Stimulated activated CD8-positive, alpha-beta memory T cell treated with anti-CD3 and anti-CD28 coated beads, Interleukin-7, amount 100 ng/mL, for 24 hours (primary cell): ENCODE data around the gene FAM199X.

Experiments used
- DNase-seq: peaks from one replicate; pipeline ENCODE4 v3.0.0-alpha.2; 2020; ENCODE audit warnings: low read depth

The FAM199X gene

DNA sequence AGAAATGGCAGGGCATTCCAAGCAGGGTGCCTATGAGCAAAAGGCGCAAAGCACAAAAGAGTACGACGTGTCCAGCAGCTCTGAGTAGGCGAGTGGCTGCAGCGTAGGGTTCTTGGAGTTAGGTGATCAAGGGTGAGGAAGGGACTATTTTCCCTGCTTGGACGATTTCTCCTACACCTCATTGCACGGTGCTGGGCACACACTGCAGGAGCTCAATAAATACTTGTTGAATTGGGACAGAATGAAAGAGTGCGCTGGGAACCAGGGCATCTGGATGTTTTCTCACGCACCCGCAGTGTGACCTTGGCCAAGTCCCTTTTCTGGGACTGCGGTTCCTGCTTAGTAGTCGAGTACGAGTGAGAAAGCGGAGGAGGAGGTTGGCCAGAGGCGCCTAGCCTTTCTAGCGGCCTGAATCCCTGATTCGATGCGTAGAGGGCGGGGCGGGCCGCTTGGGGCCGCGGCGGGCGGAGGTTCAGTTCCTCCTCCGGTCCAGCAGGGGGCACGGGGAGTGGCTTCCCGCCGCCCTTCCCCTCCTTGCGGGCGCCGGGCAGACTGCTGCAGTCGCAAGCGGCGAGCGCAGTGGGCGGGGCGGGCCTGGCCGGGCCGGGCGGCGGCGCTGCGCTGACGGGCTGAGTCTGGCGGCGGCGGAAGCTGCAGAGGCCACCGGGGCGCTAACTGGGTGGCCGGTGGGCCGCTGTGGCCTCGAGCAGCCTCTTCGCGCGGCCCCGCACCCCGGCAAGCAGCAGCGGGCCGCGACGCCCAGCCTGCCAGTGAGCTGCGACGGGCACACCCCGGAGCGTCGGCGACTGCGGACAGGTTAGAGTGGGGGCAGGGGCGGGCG is at the start of gene FAM199X:
TSS of gene FAM199X (plus strand) at position 560 of the 841 bp plus-strand sequence. CDS start 333 bp downstream, outside the sequence.
- peak; percentile 51 for DNase-seq

DNA sequence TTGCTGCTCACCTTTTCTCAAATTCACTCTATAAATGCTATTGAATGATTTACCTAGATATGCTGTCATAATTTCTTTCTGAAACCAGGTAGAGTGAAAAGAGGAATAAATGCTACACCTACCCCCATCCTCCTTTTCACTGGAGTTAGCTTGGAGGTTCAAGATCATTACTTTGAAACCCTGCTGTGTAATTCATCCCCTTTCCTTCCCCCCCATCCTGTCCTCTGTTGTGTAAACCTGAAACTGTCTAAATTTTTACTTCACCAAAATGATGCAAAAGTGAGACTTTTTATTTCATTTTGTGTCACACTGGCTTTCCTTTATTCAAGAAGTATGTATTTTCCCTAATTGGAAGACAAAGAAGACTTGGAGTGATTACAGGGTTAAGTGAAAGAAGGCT is 48.5 kb upstream of the FAM199X start:
- DNase-seq = no peak

DNA sequence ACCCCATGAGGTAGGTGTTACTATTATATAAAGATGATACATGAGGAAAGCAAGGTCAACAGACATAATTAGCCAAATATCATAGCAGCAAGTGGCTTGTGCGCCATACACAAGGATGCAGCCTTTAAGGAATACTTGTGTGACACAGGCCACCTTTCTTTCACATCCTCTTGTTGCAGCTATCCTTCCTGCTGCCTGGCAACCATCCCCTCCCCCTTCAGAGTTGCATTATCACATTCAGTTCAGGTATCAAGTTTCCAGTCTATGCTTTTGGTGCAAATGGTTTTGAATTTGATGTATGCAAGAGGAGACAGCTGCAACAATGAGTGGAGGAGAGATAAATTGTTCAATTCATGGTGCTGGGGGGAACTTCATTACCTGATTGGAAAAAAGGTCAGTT is 47.5 kb upstream of the FAM199X start:
- no peak for DNase-seq

DNA sequence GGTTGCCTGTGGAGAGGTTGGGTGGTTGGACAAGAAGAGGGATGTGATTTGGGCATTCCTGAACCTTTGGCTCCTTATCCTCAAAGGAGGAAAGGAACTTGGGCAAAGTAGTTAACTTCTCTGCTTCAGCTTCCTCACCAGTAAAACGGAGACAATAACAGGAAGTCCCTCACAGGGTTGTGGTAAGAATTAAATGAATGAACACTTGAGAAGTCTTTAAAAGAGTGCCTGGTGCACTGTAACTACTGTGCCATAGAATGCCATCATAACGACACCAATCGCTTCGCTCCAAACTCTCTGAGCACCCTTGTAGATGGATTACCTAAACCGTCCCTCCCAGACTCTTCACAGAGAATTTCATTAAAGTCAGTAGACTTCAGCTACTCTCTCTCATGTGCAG is 43.4 kb upstream of the FAM199X start:
- DNase-seq = no peak

DNA sequence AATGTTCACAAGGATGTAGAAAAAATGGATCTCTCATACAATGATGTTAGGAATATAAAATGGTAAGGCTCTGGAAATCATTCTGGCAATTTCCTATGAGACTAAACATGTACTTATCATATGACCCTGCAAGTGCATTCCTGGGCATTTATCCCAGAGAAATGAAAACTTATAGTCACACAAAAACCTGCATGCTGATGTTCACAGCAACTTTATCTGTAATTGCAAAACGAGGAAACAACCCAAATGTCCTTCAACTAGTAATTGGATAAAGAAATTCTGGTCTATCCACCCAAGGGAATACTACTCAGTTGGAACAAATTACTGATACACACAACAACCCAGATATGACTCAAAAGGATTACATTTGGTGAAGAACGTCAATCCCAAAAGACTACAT is 39.4 kb upstream of the FAM199X start:
- DNase-seq = no peak

DNA sequence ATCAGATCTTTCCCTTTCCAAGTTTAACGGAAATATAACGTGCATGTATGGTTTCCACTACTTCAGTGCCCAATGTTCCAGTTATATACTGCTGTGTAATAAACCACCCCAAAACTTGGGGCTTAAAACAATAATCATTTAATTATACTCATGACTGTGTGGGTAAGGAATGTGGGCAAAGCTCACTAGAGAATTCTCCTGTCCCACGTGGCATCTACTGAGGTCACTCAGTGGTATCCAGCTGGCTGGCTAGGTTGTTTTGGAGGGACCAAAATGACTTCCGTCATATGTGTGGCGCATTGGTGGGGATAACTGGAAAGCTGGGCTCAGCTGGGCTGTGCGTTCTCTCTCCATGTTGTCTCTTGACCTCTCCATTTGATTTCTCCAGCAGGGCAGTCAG is 35.4 kb upstream of the FAM199X start:
- no peak for DNase-seq

DNA sequence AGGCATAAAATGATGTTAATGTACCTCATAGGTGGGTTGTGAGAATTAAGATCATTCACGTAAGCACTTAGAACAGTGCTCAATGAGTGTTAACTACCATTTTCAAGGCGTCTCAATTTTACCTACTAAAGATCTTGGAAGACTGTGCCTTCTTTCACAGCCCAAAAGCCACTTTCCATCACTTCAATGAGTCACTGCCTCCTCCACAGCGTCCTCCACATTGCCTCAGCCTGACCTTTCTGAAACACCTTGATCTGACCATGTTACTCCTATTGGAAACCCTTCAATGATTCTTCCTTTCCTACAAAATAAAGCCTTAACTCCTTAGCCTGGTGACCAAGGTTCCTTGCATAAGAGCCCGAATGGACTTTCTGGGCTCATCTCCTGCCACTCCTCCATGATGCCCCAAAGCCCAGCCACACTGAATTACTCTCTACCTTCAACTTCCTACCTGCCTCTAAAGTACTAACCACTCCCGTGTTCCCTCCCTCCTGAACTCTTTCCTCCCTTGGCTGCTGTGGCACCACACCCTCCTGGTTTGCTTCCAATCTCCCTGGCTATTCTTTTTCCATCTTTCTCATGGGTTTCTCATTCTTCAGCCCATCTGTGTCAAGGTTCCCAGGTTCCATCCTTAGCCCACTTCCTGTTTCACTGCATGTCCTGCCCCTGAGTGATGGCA is 31.5 kb upstream of the FAM199X start:
- DNase-seq = no peak

DNA sequence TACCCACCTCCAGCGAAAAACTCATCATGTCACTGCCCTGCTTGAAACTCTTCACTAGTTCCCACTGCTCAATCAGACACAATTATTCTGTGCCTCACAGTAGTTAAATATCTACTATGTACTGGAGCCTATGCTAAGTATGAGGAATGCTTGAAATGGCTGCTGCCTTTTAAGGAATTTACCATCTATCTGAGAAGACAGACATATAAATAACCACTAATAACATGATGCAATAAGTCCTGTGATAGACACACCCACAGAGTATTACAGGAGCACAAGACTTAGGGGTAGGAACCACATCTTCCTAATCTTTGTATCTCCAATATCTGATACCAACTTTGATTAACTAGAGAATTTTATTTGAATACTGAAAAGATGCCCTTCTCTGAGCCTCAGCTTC is 30.6 kb upstream of the FAM199X start:
- DNase-seq = no peak

DNA sequence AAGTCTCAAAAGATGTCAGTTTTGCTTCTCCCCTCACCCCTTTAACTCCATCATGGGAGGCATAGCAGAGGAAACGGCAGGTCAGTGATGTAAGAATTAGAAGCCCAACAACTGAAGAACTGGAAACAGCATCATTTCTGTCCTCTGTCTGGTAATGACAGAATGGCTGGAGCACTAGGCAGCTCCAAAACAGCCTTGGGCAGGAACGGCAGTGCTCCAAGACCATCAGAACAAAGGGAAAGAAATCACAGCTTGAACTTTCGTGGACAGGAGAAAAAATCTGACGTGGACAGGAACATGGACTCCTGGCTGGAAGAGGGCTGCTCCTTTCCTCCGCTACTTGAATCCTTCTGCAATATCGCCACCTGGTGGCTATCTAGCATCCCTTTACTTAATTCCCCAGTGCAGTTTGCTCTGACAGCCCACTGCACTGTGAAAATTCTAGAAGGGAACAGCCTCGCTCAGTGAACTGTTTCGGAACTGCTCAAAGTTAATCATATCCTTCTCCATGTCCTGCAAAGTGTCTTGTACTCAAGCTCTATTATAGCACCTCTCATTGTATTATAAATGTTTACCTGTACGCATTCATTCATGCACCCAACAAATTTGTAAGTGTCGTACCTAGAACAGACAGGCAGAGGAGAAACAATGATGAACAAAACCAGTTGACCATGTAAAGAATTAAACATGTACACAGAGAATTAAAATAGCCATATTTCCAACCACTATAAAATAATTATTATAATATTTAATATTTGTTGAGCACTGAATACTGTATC is 29.8 kb upstream of the FAM199X start:
- no peak for DNase-seq

DNA sequence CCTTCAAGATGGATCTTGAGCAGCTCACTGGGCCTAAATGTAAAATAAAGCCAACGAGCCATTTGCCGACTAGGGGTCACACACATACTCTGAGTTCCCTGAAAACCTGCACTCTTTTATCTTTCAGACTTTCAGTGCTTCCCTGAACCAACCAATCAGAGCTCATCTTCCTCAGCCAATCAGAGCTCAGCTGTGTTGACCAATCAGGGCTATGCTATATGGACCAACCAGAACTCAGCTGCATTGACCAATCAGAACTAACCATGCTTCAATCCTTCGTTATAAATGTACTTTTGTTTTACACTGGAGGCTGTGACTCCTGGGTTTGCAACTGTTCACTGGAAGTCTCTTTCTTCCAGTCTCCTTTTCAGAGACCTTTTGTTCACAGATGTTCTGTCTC is 28.8 kb upstream of the FAM199X start:
- DNase-seq = no peak

DNA sequence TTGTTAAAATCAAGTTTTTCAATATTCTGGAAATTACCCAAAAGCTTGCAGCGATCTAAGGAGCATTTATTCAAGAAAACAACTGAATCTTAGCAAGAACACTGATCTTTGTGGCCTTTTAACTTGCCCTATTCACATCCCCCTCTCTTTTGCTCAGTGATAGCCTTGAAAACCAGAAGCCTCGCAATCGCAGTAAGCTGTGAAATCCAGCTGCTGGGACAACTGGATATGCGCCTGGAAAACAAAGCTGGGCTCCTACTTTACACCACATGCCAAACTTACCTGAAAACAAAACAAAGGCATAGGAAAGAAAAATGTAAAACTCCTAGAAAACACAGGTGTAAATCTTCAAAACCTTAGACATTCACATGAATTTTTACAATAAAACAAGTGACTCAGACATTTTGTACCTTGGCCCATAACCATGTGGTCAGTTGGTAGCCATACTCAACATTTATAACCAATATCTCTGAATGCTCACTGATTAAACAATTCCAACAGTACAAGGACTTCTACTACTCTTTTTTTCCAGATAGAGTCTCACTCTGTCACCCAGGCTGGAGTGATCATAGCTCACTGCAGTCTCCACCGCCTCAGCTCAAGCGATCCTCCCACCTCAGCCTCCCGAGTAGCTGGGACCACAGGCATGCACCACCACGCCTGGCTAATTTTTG is 25.0 kb upstream of the FAM199X start:
- no peak for DNase-seq

DNA sequence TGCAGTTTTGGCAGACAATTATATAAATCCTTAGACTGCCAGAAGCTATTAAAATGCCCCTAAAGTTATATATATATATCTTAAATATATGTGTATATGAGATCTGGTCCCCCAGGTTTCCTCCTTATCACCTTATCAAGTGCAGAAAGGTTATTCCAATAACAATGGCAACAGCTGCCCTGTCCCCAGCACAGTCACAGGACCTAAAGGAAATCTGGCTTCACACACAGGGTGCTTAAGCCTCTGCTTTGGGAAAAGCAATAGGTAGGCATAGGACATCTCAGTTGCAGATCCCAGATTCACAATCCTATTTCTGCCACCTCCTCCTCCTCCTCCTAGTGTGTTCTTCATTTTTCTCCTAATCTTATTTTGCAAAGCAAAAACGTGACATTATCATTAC is 15.2 kb upstream of the FAM199X start:
- DNase-seq = no peak

DNA sequence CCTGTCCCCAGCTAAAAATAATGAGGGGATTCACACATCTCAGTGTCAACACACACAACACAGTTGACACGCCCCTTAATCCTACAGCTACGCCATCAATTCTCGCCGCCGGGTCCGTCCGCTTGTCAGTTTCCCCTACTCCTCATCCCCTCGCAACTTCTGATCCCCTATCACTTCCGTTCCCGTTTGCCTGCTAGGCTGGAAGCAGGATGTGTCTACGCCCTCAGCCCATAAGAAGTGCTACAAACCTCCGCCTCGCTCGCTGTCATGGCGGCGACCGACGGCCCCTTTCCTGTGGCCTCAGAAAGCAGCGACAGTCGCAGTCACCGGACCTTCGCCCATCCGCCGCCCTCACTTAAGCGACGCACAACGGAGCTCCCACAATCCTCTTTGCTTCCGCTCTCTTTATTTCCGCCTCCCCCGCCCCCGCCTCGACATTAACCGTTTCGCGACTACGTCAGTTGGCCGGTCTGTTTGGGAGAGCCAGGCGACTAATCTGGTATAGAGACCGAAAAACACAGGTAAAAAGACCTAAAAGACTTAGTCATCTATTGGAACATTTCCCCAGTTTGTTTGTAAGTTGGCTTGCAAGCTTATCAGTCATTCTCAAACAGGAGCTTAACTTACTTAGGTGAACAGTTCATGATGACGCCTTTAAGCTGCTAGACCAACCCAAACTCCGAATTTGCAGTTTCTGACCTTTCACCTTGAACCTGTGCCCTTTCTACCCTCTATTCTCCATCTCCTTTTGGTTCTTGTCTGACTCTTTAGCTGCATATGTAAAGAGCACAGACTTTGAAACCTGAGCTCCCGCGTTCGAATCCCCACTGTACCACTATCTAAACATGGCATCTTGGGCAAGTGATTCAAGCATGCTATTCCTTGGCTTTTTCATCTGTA is 9.4 kb upstream of the FAM199X start, which contains the start of gene SLC25A53:
TSS of gene SLC25A53 (minus strand) at position 380 of the 900 bp plus-strand sequence. CDS start 51,752 bp downstream, outside the sequence.
- DNase-seq = peak; percentile 44

DNA sequence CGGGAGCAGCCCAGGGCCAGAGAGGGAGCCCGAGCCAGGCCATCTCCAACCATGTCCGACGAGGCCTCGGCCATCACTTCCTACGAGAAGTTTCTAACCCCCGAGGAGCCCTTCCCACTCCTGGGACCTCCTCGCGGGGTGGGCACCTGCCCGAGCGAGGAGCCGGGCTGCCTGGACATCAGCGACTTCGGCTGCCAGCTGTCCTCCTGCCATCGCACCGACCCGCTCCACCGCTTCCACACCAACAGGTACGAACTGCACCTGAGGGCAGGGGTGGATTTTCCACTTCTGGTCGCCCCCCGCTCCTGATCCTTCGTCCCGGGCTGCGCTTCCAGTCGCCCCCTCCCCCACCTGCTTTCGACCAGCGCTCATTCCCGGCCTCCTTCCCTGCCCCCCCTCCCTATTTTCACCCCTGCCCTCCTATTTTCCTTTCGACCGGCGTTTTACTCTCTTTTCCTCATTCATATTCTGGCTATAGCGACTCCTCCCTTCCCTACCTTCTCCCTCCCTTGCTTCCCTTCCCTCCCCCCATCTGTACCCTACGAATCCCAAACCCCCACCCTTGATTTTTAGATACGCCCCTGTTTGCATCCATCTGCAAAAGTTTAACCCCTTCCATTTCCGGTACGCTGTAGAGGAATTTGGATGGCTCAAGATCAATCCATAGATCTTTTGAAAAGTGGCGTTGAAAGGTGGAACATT is 633 bp downstream of the FAM199X start:
- DNase-seq = no peak

DNA sequence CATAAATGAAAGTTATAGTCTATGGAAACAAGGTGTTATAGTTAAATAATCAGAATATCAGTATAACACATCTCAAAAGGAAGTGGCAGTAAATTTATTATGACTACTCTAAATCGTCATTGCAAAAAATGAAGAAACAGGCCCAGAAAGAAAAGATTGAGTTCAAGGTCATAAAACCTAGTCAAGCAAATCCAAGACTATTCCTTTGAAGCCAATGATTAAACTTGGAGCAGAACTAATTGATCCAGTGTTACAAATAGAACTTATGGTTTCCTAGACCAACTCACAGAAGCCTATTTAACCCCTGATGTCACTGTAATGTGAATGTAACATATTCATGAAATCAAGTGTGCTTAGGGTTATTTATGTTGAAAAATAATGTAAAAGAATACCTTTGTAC is 1.9 kb downstream of the FAM199X start:
- DNase-seq = no peak

DNA sequence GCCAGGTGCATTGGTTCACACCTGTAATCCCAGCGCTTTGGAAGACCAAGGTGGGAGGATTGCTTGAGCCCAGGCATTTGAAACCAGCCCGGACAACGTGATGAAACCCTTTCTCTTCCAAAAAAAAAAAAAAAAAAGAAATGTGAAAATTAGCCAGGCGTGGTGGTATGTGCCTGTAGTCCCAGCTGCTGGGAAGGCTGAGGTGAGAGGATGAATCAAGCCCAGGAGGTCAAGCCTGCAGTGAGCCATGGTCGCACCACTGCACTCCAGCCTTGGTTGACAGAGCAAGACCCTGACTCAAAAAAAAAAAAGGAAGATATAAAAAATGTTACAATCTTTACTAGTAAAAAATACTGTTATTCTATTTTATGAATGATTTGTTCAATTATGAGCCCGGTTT is 5.9 kb downstream of the FAM199X start:
- no peak for DNase-seq

DNA sequence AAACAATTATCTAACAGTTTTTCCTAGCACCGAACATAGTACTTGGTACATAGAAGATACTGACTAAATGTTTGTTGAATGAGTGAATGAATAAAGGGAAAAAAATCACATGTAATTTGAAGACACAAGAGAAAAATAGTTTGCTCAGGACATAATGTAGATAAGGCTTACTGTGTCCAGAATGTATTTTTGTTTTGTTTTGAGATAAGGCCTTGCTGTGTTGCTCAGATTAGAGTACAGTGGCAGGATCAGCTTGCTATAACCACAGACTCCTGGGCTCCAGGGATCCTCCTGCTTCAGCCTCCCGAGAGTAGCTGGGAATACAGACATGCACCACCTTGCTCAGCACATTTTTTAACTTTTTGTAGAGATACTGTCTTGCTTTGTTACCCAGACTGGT is 6.5 kb downstream of the FAM199X start:
- no peak for DNase-seq

DNA sequence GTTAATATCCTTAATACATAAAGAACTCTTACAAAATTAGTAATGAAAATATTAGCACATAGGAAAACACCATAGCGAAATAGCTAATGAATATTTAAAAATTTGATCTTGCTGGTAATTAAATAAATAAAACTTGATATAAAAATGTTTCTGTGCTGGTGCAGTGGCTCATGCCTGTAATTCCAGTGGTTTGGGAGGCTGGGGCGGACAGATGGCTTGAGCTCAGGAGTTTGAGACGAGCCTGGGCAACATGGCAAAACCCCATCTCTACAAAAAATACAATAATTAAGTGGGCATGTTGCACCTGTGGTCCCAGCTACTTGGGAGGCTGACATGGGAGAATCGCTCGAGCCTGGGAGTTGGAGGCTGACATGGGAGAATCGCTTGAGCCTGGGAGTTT is 7.6 kb downstream of the FAM199X start:
- no peak for DNase-seq

DNA sequence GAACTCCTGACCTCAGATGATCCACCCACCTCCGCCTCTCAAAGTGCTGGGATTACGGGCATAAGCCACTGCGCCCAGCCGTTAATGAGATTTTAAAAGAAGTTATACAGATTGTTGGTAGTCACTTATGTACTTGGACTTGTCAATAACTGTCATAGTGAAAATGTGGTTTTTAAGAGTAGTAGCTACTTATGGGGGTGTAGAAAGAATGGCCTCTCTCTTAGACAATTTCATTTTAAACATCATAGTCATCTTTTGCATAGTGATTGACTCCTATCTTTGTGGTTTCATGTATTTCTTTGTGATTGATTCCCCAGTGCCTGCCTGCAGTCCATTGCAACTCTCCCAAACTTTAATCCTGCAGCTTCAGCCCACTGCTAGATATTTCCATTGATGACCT is 17.4 kb downstream of the FAM199X start:
- no peak for DNase-seq

DNA sequence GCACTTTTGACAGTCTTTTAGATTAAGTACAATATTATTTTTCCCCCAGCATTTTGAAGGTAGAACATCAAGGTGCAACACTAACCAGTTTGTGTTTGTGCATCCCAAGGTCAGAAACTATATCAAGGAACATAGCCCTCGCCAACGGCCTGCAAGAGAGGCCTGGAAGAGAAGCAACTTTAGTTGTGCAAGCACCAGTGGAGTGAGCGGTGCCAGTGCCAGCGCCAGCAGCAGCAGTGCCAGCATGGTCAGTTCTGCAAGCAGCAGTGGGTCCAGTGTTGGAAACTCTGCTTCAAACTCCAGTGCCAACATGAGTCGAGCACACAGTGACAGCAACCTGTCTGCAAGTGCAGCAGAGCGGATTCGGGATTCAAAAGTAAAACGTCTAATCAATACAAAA is 21.7 kb downstream of the FAM199X start:
- DNase-seq = no peak
